Stimulated activated CD8-positive, alpha-beta memory T cell treated with anti-CD3 and anti-CD28 coated beads, Interleukin-15, amount 100 ng/mL, for 24 hours (primary cell): Measurements from ENCODE around the gene POT1.
"Not testable (repeated sequence)": the region's sequence is repeated elsewhere in the genome, so short reads cannot be mapped to it uniquely, and the experiment has no call there.

ENCODE experiments used
- DNase-seq: peaks from one replicate; pipeline ENCODE4 v3.0.0-alpha.2; 2020; ENCODE audit warnings: low read depth

POT1 gene

GRCh38 chr7:124929467-124930172 lies at the start of gene POT1:
TSS of gene POT1 (minus strand) at chr7:124929825. CDS start at chr7:124897173, 32,652 bp downstream.
- DNase-seq: peak; percentile 91

GRCh38 chr7:124975131-124975530 lies 45.5 kb upstream of the POT1 start:
- DNase-seq: not testable (repeated sequence)

- DNase-seq: no peak
These were observed 35.9 kb upstream of the POT1 start for GRCh38 chr7:124965553-124965952.

- DNase-seq: no peak
These were observed 30.1 kb upstream of the POT1 start for GRCh38 chr7:124959676-124960075.

- DNase-seq: not testable (repeated sequence)
These were observed 28.3 kb upstream of the POT1 start for GRCh38 chr7:124957952-124958351.

- no peak for DNase-seq
These were observed 26.5 kb upstream of the POT1 start for GRCh38 chr7:124956160-124956559.

GRCh38 chr7:124954790-124955189 lies 25.2 kb upstream of the POT1 start:
- DNase-seq: no peak

GRCh38 chr7:124945680-124946079 lies 16.1 kb upstream of the POT1 start:
- no peak for DNase-seq

- no peak for DNase-seq
These were observed 13.8 kb upstream of the POT1 start for GRCh38 chr7:124943472-124943871.

GRCh38 chr7:124942399-124942798 lies 12.8 kb upstream of the POT1 start:
- no peak for DNase-seq

GRCh38 chr7:124940306-124940705 lies 10.7 kb upstream of the POT1 start:
- no peak for DNase-seq

GRCh38 chr7:124938128-124938527 lies 8.5 kb upstream of the POT1 start:
- no peak for DNase-seq

GRCh38 chr7:124937076-124937475 lies 7.5 kb upstream of the POT1 start:
- DNase-seq: no peak

- no peak for DNase-seq
These were observed 5.2 kb upstream of the POT1 start for GRCh38 chr7:124934841-124935240.

- DNase-seq: no peak
These were observed 1.3 kb upstream of the POT1 start for GRCh38 chr7:124930655-124931597.

GRCh38 chr7:124930173-124930623 lies 573 bp upstream of the POT1 start:
- DNase-seq: no peak

GRCh38 chr7:124924906-124925305 lies 4.7 kb downstream of the POT1 start:
- no peak for DNase-seq

GRCh38 chr7:124922200-124922599 lies 7.4 kb downstream of the POT1 start:
- no peak for DNase-seq

- DNase-seq: no peak
These were observed 9.8 kb downstream of the POT1 start for GRCh38 chr7:124919841-124920240.

GRCh38 chr7:124918662-124919061 lies 11.0 kb downstream of the POT1 start:
- DNase-seq: no peak

GRCh38 chr7:124915242-124915641 lies 14.4 kb downstream of the POT1 start:
- no peak for DNase-seq

GRCh38 chr7:124914298-124914697 lies 15.3 kb downstream of the POT1 start:
- no peak for DNase-seq

GRCh38 chr7:124912972-124913371 lies 16.7 kb downstream of the POT1 start:
- no peak for DNase-seq
